IMR-90 (cell line): ENCODE data around the gene PEX6. TPM values are rescaled to one million over a fixed set of nuclear protein-coding genes. Genes with fewer than 3 reads are reported as not detected.

Experiments used
- ATAC-seq: fragments of 200-7000 bp; cut with Tn5 transposase; 2 replicates; pipeline ENCODE4 v1.9.1; 2020; ENCODE audit warnings: low read depth, mild to moderate bottlenecking, moderate library complexity
- BruUV-seq: library from RNA; stranded (reverse); fragments of 400-500 nt; replicated peaks from 2 replicates; lab custom pipeline; 2021; lab: Mats Ljungman, UMichigan
- CTCF ChIA-PET: fragments of 300-600 bp; formaldehyde crosslinking; extraction: SDS; loops from one replicate; lab custom pipeline; 2021; ENCODE audit warnings: antibody characterized with exemption; lab: Yijun Ruan, JAX
- POLR2A ChIA-PET: fragments of 300-600 bp; sonication (Branson Sonifier 250); formaldehyde crosslinking; loops from one replicate; lab custom pipeline; 2022; ENCODE audit warnings: antibody characterized with exemption; ENCODE audit not compliant: unreplicated experiment; lab: Charles Lee
- DNase-seq: peaks from one replicate; pipeline ENCODE4 v3.0.0; 2013
- H2AFZ ChIP-seq: replicated peaks from 2 replicates; pipeline ENCODE3; 2013; ENCODE audit warnings: low read length, mild to moderate bottlenecking; ENCODE audit not compliant: poor library complexity
- H2AK5ac ChIP-seq: 2 replicates; pipeline ENCODE4 v1.6.1; 2013; ENCODE audit warnings: low read depth, low read length, inconsistent platforms
- H2AK9ac ChIP-seq: replicated peaks from 2 replicates; pipeline ENCODE3; 2013; ENCODE audit warnings: mild to moderate bottlenecking, low read depth, low read length, moderate library complexity; ENCODE audit not compliant: poor library complexity
- H2BK120ac ChIP-seq: 2 replicates; pipeline ENCODE4 v1.6.1; 2013; ENCODE audit warnings: low read depth, low read length, inconsistent platforms
- H2BK15ac ChIP-seq: 3 replicates; pipeline ENCODE4 v1.6.1; 2013; ENCODE audit warnings: low read depth, low read length, inconsistent platforms
- H2BK20ac ChIP-seq: 2 replicates; pipeline ENCODE4 v1.6.1; 2013; ENCODE audit warnings: low read depth, mild to moderate bottlenecking, inconsistent platforms, low read length, moderate library complexity
- H2BK5ac ChIP-seq: 2 replicates; pipeline ENCODE4 v1.6.1; 2013; ENCODE audit warnings: mild to moderate bottlenecking, low read depth, low read length, inconsistent platforms; ENCODE audit not compliant: poor library complexity, severe bottlenecking
- H3K14ac ChIP-seq: replicated peaks from 2 replicates; pipeline ENCODE4 v1.6.1; 2013; ENCODE audit warnings: low read depth, low read length, inconsistent platforms
- H3K18ac ChIP-seq: 2 replicates; pipeline ENCODE4 v1.6.1; 2013; ENCODE audit warnings: low read depth, low read length, control low read depth
- H3K23ac ChIP-seq: 2 replicates; pipeline ENCODE4 v1.6.1; 2013; ENCODE audit warnings: low read depth, low read length, inconsistent platforms
- H3K27ac ChIP-seq: 2 replicates; pipeline ENCODE4 v1.5.1; 2013; ENCODE audit warnings: mild to moderate bottlenecking, control low read depth, low read length; ENCODE audit not compliant: insufficient read depth
- H3K27me3 ChIP-seq: 2 replicates; pipeline ENCODE4 v1.6.1; 2013; ENCODE audit warnings: low read length; ENCODE audit not compliant: control insufficient read depth, insufficient read depth
- H3K36me3 ChIP-seq: 2 replicates; pipeline ENCODE4 v1.6.1; 2013; ENCODE audit warnings: low read length, mixed read lengths; ENCODE audit not compliant: control insufficient read depth, insufficient read depth
- H3K4ac ChIP-seq: 2 replicates; pipeline ENCODE4 v1.6.1; 2013; ENCODE audit warnings: low read depth, low read length, inconsistent platforms
- H3K4me1 ChIP-seq: 2 replicates; pipeline ENCODE4 v1.6.1; 2013; ENCODE audit warnings: low read length, mixed read lengths; ENCODE audit not compliant: control insufficient read depth, insufficient read depth
- H3K4me2 ChIP-seq: 2 replicates; pipeline ENCODE4 v1.6.1; 2013; ENCODE audit warnings: low read depth, mild to moderate bottlenecking, control low read depth, low read length, moderate library complexity
- H3K4me3 ChIP-seq: 2 replicates; pipeline ENCODE4 v1.5.1; 2013; ENCODE audit warnings: low read depth, mild to moderate bottlenecking, control low read depth, low read length, moderate library complexity; ENCODE audit not compliant: insufficient read depth
- H3K56ac ChIP-seq: 2 replicates; pipeline ENCODE4 v1.6.1; 2013; ENCODE audit warnings: low read length, inconsistent platforms; ENCODE audit not compliant: insufficient read depth; ENCODE audit errors: extremely low read depth
- H3K79me1 ChIP-seq, 2 experiments: 2 replicates each; pipeline ENCODE4 v1.6.1; 2013; ENCODE audit warnings: low read length in 2 of 2, inconsistent platforms in 1 of 2, low read depth in 1 of 2
- H3K9ac ChIP-seq: 2 replicates; pipeline ENCODE4 v1.6.1; 2013; ENCODE audit warnings: low read depth, low read length, control low read depth
- H3K9me1 ChIP-seq: 2 replicates; pipeline ENCODE4 v1.6.1; 2013; ENCODE audit warnings: low read length, inconsistent platforms; ENCODE audit not compliant: insufficient read depth
- H3K9me3 ChIP-seq: 2 replicates; pipeline ENCODE4 v1.6.1; 2013; ENCODE audit warnings: low read length; ENCODE audit not compliant: control insufficient read depth, insufficient read depth
- H4K20me1 ChIP-seq: 2 replicates; pipeline ENCODE4 v1.6.1; 2013; ENCODE audit warnings: low read length, inconsistent platforms; ENCODE audit not compliant: insufficient read depth
- H4K5ac ChIP-seq: 2 replicates; pipeline ENCODE4 v1.6.1; 2013; ENCODE audit warnings: mild to moderate bottlenecking, low read depth, low read length, control low read depth
- H4K8ac ChIP-seq, 2 experiments: 2 replicates each; pipeline ENCODE4 v1.6.1; 2013; ENCODE audit warnings: low read depth in 2 of 2, low read length in 2 of 2, control low read depth in 1 of 2, inconsistent platforms in 1 of 2
- H4K91ac ChIP-seq: 2 replicates; pipeline ENCODE4 v1.6.1; 2013; ENCODE audit warnings: low read depth, low read length, inconsistent platforms; ENCODE audit not compliant: insufficient read depth
- FOS ChIP-seq: fragments of 150-350 bp; IDR thresholded peaks from 2 replicates; pipeline ENCODE4 v1.6.1; 2016; ENCODE audit warnings: low read depth, low read length
- MXI1 ChIP-seq: IDR thresholded peaks from 2 replicates; pipeline ENCODE4 v1.6.1; 2012; ENCODE audit warnings: low read depth, mild to moderate bottlenecking, low read length, moderate library complexity, borderline replicate concordance
- RAD21 ChIP-seq: IDR thresholded peaks from 2 replicates; pipeline ENCODE4 v1.6.1; 2012; ENCODE audit warnings: low read length, improper control_type of control experiment
- RCOR1 ChIP-seq: IDR thresholded peaks from 2 replicates; pipeline ENCODE4 v1.6.1; 2012; ENCODE audit warnings: mild to moderate bottlenecking, low read length, improper control_type of control experiment; ENCODE audit not compliant: insufficient replicate concordance
- WGBS, 2 experiments: methylation state at CpG; one replicate each; pipeline versions ENCODE4 v1.1.5 to v1.1.7; 2013; ENCODE audit warnings: missing lambda C conversion rate in 2 of 2; ENCODE audit not compliant: insufficient read length in 1 of 2; ENCODE audit errors: extremely low coverage in 2 of 2; 5-methylcytosine and 5-hydroxymethylcytosine counted together
- dilution Hi-C: fragments of 300-500 bp; cut with HindIII; formaldehyde crosslinking; loops from one replicate; pipeline ENCODE4 v1.14.3; 2018; ENCODE audit warnings: low sequenced_read_pairs; ENCODE audit not compliant: unreplicated experiment
- in situ Hi-C: fragments of 300-500 bp; cut with MboI; formaldehyde crosslinking; loops from 3 replicates; pipeline ENCODE4 v1.14.3; 2019; ENCODE audit warnings: low sequenced_read_pairs, inconsistent platforms, mixed read lengths
- intact Hi-C: fragments of 100-400 bp; cut with micrococcal nuclease; formaldehyde crosslinking; loops from 2 replicates; pipeline ENCODE4 v1.10.0; 2022
- polyA plus RNA-seq, 3 experiments: library from polyadenylated mRNA; depleted of rRNA; stranded (reverse); fragments of >200 nt; gene quantifications; 2 replicates each; pipeline ENCODE4 v1.2.3, GENCODE V29; 2012; ENCODE audit warnings: low replicate concordance in 1 of 3
- total RNA-seq: library from RNA; depleted of rRNA; stranded (reverse); fragments of >200 nt; gene quantifications from 2 replicates; pipeline ENCODE4 v1.2.3, GENCODE V29; 2012
- TF ChIP-seq, protein P1 (sequence below): fragments of 150-350 bp; IDR thresholded peaks from 2 replicates; pipeline ENCODE4 v1.6.1; 2016; ENCODE audit warnings: low read depth, mild to moderate bottlenecking, low read length, moderate library complexity, borderline replicate concordance

PEX6 gene
- total and polyA plus RNA-seq, 2 of the 4 experiments (the other 2 are of a cell fraction): 10.4 to 10.6 TPM

DNA sequence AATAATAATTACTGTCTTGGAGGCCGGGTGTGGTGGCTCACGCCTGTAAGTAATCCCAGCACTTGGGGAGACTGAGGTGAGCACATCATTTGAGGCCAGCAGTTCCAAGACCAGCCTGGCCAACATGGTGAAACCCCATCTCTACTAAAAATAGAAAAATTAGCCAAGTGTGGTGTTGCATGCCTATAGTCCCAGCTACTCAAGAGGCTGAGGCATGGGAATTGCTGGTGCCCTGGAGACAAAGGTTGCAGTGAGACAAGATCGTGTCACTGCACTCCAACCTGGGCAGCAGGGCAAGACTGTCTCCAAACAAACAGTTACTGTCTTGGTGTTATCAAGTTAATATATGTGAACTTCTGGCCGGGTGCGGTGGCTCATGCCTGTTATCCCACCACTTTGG is 47.4 kb upstream of the PEX6 start (continued):
- TF ChIP-seq, protein P1, sequence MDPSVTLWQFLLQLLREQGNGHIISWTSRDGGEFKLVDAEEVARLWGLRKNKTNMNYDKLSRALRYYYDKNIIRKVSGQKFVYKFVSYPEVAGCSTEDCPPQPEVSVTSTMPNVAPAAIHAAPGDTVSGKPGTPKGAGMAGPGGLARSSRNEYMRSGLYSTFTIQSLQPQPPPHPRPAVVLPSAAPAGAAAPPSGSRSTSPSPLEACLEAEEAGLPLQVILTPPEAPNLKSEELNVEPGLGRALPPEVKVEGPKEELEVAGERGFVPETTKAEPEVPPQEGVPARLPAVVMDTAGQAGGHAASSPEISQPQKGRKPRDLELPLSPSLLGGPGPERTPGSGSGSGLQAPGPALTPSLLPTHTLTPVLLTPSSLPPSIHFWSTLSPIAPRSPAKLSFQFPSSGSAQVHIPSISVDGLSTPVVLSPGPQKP: no peak

DNA sequence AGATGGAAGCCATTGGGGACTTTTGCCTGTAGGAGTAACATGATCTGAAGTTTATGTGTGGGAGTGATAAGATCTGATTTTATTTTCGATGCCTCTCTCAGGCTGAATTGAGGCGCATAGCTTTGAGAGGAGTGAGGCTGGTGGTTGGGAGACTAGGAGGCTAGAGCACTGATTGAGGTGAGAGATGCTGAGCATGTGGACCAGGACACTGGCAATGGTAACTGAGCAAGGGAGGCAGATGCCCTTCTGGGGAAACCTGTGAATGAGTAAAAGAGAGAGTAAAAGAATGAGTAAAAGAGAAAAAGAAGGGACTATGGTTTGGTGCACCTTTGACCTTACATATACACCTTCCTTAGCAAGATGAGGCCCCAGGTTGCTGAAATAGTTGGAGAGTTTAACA is 45.5 kb upstream of the PEX6 start:
- Histone ChIP-seq H3K4me1 (peaks cover 9% of the 10 kb centered on the region), H3K23ac (peak overlapping the region; percentile 32; the same call in 1 of the 2 replicates), H3K9me1 (0 out of 2 replicates have a peak, but pooled peaks cover 4% of the 10 kb centered on the region), H3K56ac (no peak overlapping the region), H2BK15ac (no peak overlapping the region), H4K5ac (no peak overlapping the region), H3K9me3 (no peaks in the 10 kb centered on the region), H2BK120ac (no peak overlapping the region), H3K9ac (no peak overlapping the region), H2BK20ac (no peak overlapping the region), H2BK5ac (no peak overlapping the region), H3K27ac (no peak overlapping the region), H2AFZ (no peak overlapping the region), H2AK9ac (no peak overlapping the region), H4K8ac (peak overlapping the region in 1 of 2 experiments; percentile 11; a peak in 1 of 4 replicates), H3K14ac (no peak overlapping the region), H3K36me3 (peaks cover 53% of the 10 kb centered on the region), H4K91ac (no peak overlapping the region), H2AK5ac (no peak overlapping the region), H3K18ac (no peak overlapping the region), H3K27me3 (no peaks in the 10 kb centered on the region), H3K4ac (no peak overlapping the region), H4K20me1 (peaks cover 17% of the 10 kb centered on the region), H3K4me3 (no peak overlapping the region), H3K79me1 (peaks cover 29 to 58% of the 10 kb centered on the region in 2 experiments), H3K4me2 (no peak overlapping the region)
- ATAC-seq: no peak
- no peak for DNase-seq
- in situ Hi-C loops (no loop called here), dilution Hi-C loops (no loop called here), intact Hi-C loops (no loop called here)
- BruUV-seq: no TSS peak
- WGBS, 2 experiments: 100% methylated on average over 1 of the region's 2 CpGs; no CpG with 5 or more reads in 1 of the 2 experiments
- CTCF ChIA-PET: interaction anchor here (1.2 kb wide), 1 partner anchor 23 kb away, joined by 3 read pairs; no protein-coding TSS in a partner anchor
- POLR2A ChIA-PET: no interaction called here
- no peak for TF ChIP-seq RCOR1
- TF ChIP-seq FOS: no peak
- TF ChIP-seq RAD21: no peak
- no peak for TF ChIP-seq MXI1
